HL-60/S4 treated with phorbol 12-myristate 13-acetate at 8.2 ng/mL for 4 days and 3 days (cell line): ENCODE results near the gene CTIF.

ENCODE experiments used
- in situ Hi-C: fragments of 300-500 bp; cut with MboI; formaldehyde crosslinking; loops from 2 replicates; pipeline ENCODE4 v1.15.0; 2022; ENCODE audit warnings: low sequenced_read_pairs

The CTIF gene

DNA sequence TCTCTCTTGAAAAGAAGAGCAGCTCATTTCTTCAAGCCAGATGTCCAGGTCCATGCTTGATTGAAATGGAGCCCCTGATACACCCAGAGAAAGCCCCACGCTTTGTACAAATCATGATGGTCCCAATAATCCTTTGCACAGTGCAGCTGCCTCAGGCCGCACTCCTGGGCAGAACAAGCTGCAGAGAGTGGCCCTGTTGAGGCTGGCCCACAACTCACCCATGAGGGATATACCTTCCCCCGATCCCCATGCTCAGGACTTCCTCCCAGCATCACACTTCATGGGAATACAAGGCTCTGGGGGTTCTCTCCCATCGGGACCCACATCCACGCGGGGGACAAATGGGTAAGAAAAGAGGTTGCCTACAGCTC, 181.8 kb downstream of the CTIF start:
- in situ Hi-C loops: no loop called here

DNA sequence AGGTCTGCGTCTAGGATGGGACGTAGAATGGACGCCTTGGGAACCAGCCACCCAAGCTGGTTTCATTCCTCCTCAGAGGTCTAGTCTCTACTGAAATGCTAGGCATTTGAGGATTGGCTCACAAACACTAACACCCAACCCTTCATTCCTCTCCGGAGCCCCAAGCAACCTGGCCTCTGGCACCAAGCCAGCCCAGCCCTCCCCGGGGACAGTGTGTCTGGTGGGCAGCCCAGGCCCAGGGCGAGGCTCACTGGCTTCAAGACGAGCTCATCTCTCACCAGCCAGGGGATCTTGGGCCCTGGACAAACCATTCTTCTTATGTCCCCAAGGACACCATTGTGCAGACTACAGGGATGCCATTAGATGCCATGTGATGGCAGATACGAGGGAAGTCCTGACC, 182.5 kb downstream of the CTIF start:
- in situ Hi-C loops: no loop called here

DNA sequence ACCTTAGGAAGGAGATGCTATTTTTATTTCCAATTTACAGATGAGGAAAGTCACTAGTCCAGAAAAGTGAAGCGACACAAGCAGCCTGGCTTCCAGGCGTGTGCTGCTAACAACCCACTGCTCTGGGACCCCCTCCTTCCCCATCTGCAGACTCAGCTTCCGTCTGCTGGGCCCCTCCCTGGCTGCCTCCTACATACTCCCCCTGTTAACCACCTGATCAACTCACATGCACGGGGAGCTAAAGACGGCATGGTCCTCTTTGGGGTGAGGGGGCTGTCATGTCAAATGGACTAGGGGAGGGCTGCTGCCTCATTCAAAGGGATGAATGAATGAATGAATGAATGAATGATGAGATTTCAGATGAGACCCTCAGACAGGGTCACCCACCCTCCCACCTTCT, 184.2 kb downstream of the CTIF start:
- in situ Hi-C loops: no loop called here

DNA sequence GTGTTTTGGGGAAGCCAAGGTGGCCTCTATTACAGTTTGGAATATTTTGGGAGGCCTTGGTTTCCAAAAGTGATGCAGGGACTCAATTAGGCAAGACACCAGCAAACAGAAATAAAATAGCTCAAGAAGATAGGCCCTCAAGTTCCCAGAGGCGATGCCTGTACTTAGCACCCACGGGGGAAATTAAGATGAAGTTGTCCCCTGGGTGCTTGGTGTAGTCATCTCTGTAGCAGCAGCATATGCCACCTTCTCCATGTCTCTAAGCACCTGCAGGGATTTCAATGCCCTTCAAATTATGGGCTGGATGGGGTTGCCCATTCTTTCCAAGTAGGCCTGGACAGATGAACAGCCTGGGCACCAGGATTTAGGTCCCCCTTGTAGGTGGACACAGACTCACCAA, 185.0 kb downstream of the CTIF start:
- in situ Hi-C loops: no loop called here

DNA sequence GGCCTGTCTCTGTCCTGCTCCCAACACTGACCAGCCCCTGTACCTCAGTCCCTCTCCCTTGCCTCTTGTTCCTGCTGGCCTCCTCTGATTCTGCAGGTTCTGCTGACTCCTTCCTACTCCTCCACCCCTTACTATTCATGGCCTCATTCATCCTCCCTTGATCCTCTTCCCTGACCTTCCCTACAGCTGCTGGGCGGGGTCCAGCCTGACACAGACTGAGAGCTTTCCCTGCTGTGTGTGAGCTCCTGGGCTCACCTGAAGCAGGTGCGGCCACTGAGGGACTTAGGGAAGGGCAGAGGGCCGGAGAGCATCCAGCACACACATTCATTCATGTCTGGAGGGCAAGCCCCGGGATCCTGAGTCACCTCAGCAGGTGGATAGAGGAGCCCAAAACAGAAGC, 185.6 kb downstream of the CTIF start:
- in situ Hi-C loops: no loop called here

DNA sequence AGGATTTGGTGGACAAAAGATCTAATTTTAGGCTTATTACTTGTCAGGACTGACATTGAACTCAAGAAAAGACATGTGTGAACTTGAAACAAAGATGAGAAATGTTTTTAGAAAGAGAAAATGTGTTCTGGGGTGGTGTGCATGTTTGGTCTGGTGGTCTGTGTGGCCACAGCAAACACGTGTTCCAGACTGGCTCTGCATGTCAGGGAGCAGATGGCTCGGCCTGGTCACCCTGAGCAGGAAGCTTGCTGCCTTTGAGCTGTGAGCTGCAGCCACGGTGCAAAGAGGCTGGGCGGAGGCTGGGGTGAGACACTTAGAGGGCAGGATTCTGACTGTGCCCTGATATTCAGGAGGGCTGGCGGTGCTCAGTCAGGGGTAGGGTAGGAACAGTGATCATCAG, 186.1 kb downstream of the CTIF start:
- in situ Hi-C loops: no loop called here

DNA sequence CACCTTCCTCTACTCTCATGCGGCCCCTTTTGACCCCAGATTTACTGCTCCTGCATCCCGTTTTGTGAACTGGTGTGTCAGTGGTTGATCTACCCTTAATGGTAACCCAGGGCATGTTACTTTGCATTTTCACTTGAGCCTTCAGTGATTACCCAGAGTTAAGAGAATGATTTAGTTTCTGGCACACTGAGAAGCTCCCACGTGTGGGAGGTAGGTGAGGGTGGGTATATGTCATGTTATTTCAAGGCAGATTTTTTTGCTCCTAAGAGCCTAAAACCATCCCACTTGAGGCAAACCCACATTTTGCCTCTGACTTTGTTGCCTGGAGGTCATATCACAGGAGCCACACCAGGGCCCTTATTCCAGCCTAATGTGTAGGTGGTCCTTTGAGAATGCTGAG, 186.7 kb downstream of the CTIF start:
- in situ Hi-C loops: no loop called here

DNA sequence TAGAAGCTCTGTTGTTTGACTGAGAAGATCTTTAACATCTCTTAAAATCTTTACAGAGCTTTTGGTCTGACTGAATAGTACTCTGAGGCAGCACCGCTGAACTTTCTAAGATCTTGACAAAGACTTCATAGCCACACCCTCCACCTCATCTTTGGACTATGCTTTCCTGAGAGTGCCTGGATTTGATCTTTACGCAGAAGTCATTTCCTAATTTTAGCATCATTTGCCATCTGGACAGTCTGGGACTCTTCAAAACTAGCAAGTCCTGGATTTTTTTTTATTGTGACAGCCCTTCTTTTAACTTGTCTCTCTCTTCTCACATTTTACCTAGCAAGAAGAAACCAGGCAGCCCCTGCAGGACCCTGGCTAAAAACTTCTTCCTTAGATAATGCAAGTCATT, 188.8 kb downstream of the CTIF start:
- in situ Hi-C loops: no loop called here

DNA sequence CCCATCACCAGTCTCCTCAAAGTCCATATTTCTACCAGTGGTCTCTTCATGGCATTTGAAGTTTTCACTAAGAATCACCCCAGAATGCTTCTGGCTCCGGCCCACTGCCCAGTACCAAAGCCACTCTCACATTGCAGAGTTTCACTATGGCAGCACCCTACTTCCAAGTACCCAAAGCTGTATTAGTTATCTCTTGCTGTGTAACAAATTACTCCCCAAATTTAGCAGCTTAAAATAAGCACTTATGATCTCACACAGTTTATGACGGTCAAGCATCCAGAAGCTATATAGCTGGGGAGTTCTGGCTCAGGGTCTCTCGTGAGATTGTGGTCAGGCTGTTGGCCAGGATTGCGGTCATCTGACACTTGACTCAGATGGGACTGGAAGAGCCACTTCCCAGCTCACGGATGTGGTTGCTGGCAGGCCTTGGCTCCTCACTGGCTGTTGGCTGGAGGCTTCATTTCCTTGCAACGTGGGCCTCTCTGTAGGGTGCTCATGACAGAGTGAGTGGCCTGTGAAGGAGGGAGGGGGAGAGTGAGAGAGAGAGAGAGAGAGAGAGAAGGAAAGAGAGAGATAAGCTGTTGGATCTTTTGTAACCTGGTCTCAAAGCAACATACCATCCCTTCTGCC, 189.5 kb downstream of the CTIF start:
- in situ Hi-C loops: no loop called here

DNA sequence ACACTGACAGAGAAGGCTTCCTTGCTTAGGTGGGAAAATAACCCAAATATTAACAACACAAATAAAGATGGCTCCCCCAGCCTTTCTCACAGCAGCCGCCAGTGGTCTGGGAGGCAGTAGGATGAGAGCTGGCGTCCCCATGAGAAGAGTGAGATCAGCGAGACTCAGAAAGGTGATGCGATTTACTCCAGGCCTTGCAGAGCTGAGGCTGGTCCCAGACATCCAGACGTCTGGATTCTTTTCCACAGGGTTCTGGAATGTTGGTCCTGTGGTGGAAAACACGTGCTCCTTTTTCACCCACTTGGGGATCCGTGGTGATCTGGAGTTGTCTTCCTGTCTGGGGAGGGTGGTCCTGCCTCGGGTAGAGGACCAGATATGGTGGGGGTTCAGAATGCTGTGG, 190.6 kb downstream of the CTIF start:
- in situ Hi-C loops: no loop called here

DNA sequence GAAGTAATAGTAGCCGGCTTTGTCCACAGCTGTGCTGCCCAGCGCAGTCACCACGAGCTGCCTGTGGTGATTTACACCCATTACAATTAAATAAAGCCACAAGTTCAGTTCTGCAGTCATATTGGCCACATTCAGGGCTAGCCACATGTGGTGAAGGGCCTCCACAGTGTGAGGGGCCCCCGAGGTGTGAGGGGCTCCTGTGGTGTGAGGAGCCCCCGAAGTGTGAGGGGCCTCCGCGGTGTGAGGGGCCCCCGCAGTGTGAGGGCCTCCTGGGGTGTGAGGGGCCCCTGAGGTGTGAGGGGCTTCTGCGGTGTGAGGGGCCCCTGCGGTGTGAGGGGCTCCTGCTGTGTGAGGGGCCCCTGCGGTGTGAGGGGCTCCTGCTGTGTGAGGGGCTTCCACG, 191.2 kb downstream of the CTIF start:
- in situ Hi-C loops: no loop called here

DNA sequence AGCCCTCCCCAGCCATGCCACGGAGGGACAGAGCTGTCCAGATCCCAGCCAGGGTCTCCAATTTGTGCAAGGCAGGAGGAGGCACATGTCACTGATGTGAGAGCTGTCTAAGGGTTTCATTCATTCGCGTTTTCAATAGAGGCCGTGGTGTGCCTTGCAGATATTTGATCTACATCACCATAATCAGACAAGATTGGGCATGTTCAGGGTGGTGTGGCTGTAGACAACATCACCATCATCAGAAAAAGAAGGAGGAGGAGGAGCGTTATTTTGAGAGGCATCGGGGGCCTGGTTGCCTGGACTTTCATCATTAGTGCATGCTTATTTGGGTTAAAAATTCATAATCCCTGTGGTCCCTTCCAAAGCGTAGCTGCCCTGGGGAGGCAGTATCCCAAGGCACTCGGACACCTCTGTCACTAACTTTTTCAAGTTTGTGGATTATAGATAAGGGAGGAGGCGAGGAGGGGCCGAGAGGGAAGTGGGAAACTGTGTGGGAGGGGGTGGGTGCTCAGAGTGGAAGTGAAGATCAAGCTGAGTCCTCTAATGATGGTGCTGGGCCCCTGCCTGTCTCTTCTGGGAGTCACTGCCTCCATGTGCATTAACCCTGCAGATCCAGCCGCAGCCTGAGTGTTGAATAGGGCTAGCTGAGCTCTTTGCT, 194.1 kb downstream of the CTIF start:
- in situ Hi-C loops: no loop called here

DNA sequence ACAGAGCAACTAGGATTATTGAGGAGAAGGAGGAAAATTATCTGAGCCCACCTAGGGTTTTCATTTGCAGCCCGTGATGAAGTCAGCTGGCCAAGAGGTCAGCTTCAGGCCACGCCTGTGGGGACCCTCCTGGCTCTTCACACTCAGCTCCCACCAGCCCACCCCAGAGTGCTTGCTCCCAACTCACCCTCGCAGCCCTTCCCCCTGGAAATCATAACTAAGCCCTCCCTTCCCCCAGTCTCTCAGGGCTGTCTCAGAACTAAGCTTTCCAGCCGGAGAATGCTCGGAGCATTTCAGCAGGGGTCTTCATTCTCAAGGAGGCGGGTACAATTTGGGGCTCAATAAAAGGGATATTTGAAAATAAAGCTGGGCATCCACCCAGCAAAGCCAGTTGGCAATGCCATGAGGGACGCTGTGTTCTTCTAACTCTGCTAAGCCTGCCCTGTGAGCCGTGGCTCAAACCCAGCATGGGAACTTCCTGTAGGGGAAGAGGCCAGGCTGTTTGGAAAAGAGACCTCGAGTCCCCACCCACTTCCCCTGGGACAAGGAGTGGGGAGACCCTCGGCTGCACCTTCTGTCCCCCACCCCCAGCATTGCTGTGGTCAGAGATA, 194.9 kb downstream of the CTIF start:
- in situ Hi-C loops: no loop called here

DNA sequence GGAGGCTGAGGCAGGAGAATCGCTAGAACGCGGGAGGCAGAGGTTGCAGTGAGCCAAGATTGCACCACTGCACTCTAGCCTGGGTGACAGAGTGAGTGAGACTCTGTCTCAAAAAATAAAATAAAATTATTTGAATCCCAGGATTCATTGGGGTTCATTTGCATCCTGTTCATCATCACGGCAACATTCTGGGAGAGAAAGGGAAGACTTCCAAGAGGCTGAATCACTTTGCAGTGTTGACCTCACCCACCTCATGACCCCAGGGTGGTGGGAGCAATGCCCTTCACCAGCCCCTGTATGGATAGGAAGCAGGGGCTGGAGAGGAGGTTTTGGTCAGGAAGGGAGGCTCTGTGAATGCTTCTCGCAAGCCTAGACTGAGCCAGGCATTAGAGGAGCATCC, 195.6 kb downstream of the CTIF start:
- in situ Hi-C loops: no loop called here

DNA sequence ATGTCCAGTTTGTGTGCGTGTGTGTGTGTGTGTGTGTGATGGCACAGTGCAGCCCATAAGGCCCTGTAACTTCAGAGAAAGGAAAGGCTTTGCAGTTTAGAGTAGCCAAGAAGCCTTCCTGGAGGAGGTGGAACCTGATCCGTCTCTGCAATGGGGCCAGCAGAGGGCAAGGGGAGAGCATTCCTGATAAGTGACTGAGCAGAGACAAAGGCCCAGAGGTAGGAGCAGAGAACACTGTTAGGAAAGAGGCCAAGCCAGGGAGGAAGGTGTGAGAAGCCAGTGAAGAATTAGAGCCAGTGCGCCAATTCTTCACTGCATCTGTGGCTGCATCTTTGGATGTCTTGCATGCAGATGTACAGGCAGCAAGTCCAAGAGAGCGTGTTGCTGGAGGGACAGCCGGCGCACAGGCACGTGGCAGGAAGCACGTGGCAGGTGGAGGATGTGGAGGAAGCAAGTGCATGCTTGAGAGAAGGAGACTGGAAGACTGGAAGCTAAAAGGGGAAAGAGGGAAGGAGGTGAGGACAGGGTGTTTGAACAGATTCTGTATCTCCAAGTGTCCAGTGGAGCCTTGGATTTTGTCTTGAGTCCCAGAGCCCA, 196.3 kb downstream of the CTIF start:
- in situ Hi-C loops: no loop called here

DNA sequence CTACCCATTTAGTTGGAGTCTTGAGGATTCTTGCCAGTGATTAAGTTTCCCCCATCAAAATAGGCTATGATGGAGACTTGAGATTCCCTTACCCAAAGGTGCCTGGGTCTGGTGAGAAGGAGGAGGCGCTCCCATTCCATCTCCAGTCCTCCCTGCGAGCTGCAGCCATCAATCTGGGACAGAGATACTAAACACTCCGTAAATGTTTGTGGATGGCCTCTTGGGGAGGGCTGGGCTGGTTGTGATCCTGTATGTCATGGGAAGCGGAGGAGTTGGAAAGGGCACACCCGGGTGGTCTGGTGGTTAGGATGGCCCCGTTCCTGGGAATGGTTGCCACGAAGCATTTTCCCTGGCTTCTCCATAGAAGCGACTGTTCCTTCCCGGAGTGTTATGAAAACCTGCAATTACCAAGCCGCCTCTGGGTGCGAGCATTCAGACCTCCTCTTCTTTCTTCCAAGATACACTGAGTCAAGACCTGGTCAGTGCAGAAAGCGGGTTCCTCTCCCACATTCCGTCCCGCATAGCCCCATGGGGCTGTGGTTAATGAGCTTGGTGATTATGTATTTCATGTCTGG, 196.9 kb downstream of the CTIF start:
- in situ Hi-C loops: no loop called here

DNA sequence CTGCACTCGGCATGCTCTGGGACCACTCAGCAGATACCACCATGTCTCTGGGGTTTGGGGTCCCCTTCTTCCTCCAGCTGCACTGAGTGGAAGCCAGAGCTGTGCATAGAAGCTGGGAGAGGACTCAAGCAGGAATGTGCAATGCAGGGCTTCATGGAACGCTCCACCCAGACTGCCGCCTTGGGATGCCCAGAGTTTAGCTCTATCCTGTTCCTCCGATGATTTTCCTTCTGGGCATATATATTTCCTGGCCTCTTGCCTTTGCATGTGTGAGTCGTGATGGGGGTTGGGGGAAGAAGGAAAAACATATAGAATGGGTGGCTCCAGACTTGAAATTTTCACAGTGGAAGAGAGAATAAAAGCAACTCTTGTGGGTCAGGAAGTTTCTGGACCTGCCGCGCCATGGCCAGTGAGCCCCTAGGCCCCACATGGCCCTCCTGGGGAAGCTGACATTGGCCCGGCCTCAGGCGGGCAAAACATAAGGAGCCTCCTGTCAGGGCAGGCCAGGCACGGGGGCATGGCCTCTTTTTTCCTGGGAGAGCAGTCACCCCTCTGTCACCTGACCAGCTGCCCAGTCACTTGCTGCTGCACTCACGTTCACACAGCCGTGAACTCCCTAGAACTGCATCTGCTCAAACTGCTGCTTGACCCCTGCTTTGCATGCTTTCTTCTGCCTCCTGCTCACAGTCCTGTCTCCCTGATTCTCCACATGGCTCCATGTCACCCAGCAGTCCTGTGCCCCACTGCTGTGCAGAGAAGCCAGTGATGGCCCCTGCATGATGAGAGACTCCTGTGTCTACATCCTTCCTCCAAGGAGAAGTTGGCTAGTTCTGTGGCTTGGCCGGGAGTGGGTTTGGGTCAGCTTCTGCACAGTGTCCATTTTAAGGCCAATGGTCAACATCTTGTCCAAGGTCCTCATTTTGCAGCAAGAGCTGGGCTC, 197.8 kb downstream of the CTIF start:
- in situ Hi-C loops: no loop called here

DNA sequence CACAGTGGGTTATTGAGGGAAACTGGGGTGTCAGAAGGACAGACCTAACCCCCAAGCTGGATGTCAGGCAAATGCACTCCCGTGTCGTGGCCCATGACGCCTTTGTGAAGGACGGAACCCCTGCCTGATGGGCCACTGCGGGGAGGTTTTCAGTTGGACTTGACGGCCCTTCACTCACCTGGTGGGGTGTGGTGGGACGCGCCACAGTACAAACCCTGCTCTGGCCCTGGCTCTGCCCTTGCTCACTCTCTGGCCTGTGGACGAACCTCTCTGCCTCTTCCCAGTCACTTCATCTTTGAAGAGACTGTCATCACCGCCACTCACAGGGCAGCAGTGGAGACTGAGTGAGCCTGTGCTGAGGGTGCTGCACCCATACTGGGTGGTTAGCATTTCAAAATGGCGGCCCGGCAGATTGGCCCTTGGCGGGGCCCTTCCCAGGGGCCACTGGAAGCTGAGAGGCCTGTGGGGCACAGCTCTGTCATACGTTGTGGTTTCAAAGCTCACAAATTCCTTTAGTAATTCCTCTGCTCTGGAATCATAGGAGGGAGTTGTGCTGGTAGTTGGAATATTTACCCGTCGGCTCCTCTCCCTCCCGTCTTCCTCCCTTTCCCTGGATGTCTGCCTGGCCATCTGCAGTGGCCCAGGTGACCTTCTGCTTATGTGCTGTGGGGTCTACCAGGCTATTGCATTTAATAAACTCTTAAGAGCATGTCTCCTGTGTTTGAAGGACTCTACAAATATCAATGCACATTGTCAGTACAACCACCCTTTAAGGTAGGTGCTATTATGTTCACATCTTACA, 200.6 kb downstream of the CTIF start:
- in situ Hi-C loops: no loop called here

DNA sequence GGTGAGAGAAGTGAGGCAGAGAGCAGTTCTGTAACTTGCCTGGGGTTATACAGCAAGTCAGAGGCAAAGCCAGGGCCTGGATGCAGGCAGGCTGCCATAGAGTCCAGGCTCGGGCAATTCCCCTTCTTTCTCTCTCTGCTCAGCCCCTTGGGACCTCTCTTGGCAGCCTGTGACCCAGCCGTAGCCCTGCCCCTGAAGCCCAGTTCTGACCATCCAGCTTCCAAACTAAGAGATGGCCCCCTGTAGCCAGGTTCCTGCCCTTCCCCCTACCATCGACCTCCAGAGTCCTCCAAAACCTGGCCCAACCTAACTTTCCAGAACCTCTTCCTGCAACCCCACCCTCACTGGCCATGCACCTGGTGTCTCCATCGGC, 201.2 kb downstream of the CTIF start:
- in situ Hi-C loops: no loop called here

DNA sequence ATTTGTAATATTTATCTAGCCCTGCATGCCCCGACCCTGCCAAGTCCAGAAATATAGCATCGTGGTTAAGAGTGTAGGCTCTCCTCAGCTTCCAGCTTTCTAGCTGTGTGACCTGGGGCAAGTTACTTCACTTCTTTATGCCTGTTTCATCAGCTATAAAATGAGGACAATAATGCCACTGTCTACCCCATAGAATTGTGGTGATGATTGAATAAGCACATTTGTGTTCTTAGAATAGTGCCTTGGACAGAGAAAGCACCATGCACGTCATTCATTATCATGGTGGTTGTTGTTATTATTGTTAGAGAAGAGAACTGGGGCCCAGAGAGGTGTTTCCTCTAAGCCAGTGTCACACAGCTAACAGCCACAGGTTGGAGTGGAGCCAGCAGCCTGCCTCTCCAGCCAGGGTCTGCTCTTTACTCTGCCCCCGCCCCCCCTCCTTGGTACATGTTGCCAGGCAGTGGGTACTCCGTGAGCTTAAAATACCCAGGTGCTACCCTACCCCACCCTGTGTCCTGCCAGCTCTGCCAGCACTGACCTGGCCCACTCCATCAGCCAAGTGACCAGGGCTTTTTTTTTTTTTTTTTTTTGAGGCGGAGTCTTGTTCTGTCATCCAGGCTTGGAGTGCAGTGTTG, 202.1 kb downstream of the CTIF start:
- in situ Hi-C loops: no loop called here
